K562 (cell line): Measurements from ENCODE around the gene TBC1D1. TPM values are rescaled to one million over a fixed set of nuclear protein-coding genes. Genes with fewer than 3 reads are reported as not detected.

Source experiments
- HCFC1 ChIP-seq: IDR thresholded peaks from 2 replicates; pipeline ENCODE4 v1.6.1; 2012; ENCODE audit warnings: low read depth, low read length, improper control_type of control experiment
- HDGF ChIP-seq: fragments of 450-650 bp; IDR thresholded peaks from 2 replicates; pipeline ENCODE4 v1.6.1; 2016
- HLTF ChIP-seq: fragments of 450-650 bp; IDR thresholded peaks from 2 replicates; pipeline ENCODE4 v1.6.1; 2016
- HMG20B ChIP-seq: fragments of 250-450 bp; sonication (Bioruptor Pico); IDR thresholded peaks from 2 replicates; pipeline ENCODE4 v1.5.0; 2021; ENCODE audit warnings: mild to moderate bottlenecking
- HMGN3 ChIP-seq: IDR thresholded peaks from 2 replicates; pipeline ENCODE4 v1.6.1; 2011; ENCODE audit warnings: borderline replicate concordance, low read depth, mild to moderate bottlenecking, mixed read lengths, low read length; ENCODE audit not compliant: insufficient read length; ENCODE audit errors: extremely low read depth
- KLF6 ChIP-seq: fragments of 250-450 bp; sonication (Bioruptor Pico); IDR thresholded peaks from 2 replicates; pipeline ENCODE4 v1.4.0; 2020; ENCODE audit warnings: mild to moderate bottlenecking, moderate library complexity, borderline replicate concordance
- MAFG ChIP-seq: fragments of 450-650 bp; conservative IDR thresholded peaks from 2 replicates; pipeline ENCODE4 v1.6.1; 2016; ENCODE audit warnings: missing genetic modification characterization, missing compliant biosample characterization
- PCBP1 ChIP-seq: fragments of 200-400 bp; formaldehyde crosslinking; IDR thresholded peaks from 2 replicates; pipeline ENCODE4 v1.6.1; 2018; ENCODE audit warnings: mild to moderate bottlenecking, low read depth, low read length; ENCODE audit not compliant: poor library complexity, severe bottlenecking
- RNF2 ChIP-seq: sonication (generic); IDR thresholded peaks from 2 replicates; pipeline ENCODE4 v1.6.1; 2016
- SOX6 ChIP-seq: fragments of 450-650 bp; IDR thresholded peaks from 2 replicates; pipeline ENCODE4 v1.6.1; 2014; ENCODE audit warnings: mild to moderate bottlenecking
- ZBTB34 ChIP-seq: fragments of 250-450 bp; sonication (Bioruptor Pico); IDR thresholded peaks from 2 replicates; pipeline ENCODE4 v1.8.0; 2021; ENCODE audit warnings: mild to moderate bottlenecking, moderate library complexity
- ZNF197 ChIP-seq: fragments of 200-800 bp; sonication (Bioruptor generic); IDR thresholded peaks from 2 replicates; pipeline ENCODE4 v1.6.1; 2016; ENCODE audit warnings: low read depth, missing genetic modification characterization, missing compliant biosample characterization
- ZNF324 ChIP-seq: fragments of 250-450 bp; sonication (Bioruptor Pico); IDR thresholded peaks from 2 replicates; pipeline ENCODE4 v1.4.0; 2020; ENCODE audit warnings: mild to moderate bottlenecking
- polyA plus RNA-seq, 8 experiments: library from polyadenylated mRNA; depleted of rRNA in 4 of 8; stranded (reverse) in 5 of 8; unstranded in 3 of 8; fragments of >200 nt; fragmentation: Nextera tagmentation in 2 of 8; fragmentation: Illumina TruSeq in 1 of 8; extraction: Ambion mirVana in 2 of 8; extraction: Trizol in 1 of 8; gene quantifications; 2 replicates each; pipeline versions ENCODE4 v1.2.1 to v1.2.3, GENCODE V29; 2011 to 2014; ENCODE audit warnings: inconsistent platforms in 1 of 8, missing spikeins in 1 of 8
- total RNA-seq, 7 experiments: library from RNA; depleted of rRNA in 6 of 7; stranded (reverse); fragments of >200 nt in 6 of 7; fragmentation: Illumina TruSeq in 2 of 7; extraction: Trizol in 2 of 7; gene quantifications; 2 replicates each; pipeline versions ENCODE4 v1.2.1 to v1.2.3, GENCODE V29; 2011 to 2021; ENCODE audit warnings: low replicate concordance in 1 of 7
- TF ChIP-seq, protein P1 (sequence below): fragments of 450-650 bp; IDR thresholded peaks from 2 replicates; pipeline ENCODE4 v1.6.1; 2016; ENCODE audit warnings: mild to moderate bottlenecking, moderate library complexity
- TF ChIP-seq, protein P2 (sequence below): fragments of 450-650 bp; IDR thresholded peaks from 2 replicates; pipeline ENCODE4 v1.6.1; 2014; ENCODE audit warnings: low read depth, mild to moderate bottlenecking, moderate library complexity, borderline replicate concordance

The TBC1D1 gene
- total and polyA plus RNA-seq, 9 of the 15 experiments (the other 6 are each of a cell fraction or from before 2014, with no cell fraction given), result 0.59 to 14.2 (median 8.8) TPM

DNA sequence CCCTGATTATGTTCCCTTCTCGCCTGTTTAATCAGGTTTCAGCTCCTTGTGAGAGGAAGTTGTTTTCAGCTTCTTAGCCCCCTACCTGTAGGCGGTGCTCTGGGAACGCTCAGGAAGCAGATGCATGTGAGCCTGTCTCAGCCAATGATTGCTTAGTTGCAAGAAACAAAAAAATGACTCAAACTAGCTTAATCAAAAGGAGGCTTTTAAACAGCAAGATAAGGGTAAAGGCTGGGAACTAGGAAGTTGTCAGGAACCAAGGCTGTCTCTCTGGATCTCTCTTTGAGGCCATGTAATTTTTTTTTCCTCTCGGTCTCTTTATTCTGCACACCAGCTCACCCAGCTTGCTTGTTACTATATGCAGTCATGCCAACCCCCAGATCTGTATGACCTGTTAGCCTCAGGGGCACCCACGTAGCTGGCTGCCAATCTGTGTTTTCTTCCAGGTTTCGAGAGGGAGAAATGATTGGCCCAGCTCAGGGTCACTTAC lies 178.4 kb downstream of the TBC1D1 start (continued):
- TF ChIP-seq, protein P1, sequence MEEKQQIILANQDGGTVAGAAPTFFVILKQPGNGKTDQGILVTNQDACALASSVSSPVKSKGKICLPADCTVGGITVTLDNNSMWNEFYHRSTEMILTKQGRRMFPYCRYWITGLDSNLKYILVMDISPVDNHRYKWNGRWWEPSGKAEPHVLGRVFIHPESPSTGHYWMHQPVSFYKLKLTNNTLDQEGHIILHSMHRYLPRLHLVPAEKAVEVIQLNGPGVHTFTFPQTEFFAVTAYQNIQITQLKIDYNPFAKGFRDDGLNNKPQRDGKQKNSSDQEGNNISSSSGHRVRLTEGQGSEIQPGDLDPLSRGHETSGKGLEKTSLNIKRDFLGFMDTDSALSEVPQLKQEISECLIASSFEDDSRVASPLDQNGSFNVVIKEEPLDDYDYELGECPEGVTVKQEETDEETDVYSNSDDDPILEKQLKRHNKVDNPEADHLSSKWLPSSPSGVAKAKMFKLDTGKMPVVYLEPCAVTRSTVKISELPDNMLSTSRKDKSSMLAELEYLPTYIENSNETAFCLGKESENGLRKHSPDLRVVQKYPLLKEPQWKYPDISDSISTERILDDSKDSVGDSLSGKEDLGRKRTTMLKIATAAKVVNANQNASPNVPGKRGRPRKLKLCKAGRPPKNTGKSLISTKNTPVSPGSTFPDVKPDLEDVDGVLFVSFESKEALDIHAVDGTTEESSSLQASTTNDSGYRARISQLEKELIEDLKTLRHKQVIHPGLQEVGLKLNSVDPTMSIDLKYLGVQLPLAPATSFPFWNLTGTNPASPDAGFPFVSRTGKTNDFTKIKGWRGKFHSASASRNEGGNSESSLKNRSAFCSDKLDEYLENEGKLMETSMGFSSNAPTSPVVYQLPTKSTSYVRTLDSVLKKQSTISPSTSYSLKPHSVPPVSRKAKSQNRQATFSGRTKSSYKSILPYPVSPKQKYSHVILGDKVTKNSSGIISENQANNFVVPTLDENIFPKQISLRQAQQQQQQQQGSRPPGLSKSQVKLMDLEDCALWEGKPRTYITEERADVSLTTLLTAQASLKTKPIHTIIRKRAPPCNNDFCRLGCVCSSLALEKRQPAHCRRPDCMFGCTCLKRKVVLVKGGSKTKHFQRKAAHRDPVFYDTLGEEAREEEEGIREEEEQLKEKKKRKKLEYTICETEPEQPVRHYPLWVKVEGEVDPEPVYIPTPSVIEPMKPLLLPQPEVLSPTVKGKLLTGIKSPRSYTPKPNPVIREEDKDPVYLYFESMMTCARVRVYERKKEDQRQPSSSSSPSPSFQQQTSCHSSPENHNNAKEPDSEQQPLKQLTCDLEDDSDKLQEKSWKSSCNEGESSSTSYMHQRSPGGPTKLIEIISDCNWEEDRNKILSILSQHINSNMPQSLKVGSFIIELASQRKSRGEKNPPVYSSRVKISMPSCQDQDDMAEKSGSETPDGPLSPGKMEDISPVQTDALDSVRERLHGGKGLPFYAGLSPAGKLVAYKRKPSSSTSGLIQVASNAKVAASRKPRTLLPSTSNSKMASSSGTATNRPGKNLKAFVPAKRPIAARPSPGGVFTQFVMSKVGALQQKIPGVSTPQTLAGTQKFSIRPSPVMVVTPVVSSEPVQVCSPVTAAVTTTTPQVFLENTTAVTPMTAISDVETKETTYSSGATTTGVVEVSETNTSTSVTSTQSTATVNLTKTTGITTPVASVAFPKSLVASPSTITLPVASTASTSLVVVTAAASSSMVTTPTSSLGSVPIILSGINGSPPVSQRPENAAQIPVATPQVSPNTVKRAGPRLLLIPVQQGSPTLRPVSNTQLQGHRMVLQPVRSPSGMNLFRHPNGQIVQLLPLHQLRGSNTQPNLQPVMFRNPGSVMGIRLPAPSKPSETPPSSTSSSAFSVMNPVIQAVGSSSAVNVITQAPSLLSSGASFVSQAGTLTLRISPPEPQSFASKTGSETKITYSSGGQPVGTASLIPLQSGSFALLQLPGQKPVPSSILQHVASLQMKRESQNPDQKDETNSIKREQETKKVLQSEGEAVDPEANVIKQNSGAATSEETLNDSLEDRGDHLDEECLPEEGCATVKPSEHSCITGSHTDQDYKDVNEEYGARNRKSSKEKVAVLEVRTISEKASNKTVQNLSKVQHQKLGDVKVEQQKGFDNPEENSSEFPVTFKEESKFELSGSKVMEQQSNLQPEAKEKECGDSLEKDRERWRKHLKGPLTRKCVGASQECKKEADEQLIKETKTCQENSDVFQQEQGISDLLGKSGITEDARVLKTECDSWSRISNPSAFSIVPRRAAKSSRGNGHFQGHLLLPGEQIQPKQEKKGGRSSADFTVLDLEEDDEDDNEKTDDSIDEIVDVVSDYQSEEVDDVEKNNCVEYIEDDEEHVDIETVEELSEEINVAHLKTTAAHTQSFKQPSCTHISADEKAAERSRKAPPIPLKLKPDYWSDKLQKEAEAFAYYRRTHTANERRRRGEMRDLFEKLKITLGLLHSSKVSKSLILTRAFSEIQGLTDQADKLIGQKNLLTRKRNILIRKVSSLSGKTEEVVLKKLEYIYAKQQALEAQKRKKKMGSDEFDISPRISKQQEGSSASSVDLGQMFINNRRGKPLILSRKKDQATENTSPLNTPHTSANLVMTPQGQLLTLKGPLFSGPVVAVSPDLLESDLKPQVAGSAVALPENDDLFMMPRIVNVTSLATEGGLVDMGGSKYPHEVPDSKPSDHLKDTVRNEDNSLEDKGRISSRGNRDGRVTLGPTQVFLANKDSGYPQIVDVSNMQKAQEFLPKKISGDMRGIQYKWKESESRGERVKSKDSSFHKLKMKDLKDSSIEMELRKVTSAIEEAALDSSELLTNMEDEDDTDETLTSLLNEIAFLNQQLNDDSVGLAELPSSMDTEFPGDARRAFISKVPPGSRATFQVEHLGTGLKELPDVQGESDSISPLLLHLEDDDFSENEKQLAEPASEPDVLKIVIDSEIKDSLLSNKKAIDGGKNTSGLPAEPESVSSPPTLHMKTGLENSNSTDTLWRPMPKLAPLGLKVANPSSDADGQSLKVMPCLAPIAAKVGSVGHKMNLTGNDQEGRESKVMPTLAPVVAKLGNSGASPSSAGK, result no peak; the same call in 1 of the 2 replicates
- TF ChIP-seq HMGN3 (no peak), RNF2 (no peak), HCFC1 (no peak), KLF6 (no peak), ZNF324 (no peak), ZNF197 (no peak), HDGF (no peak), MAFG (tag) (peak; percentile 37), PCBP1 (no peak), SOX6 (peak; percentile 46; the same call in 1 of the 2 replicates), HMG20B (no peak), HLTF (no peak), ZBTB34 (CRISPR knock-in tag) (no peak)
- TF ChIP-seq, protein P2, sequence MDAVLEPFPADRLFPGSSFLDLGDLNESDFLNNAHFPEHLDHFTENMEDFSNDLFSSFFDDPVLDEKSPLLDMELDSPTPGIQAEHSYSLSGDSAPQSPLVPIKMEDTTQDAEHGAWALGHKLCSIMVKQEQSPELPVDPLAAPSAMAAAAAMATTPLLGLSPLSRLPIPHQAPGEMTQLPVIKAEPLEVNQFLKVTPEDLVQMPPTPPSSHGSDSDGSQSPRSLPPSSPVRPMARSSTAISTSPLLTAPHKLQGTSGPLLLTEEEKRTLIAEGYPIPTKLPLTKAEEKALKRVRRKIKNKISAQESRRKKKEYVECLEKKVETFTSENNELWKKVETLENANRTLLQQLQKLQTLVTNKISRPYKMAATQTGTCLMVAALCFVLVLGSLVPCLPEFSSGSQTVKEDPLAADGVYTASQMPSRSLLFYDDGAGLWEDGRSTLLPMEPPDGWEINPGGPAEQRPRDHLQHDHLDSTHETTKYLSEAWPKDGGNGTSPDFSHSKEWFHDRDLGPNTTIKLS, result no peak
